Natural killer cell (primary cell): Measurements from ENCODE around the gene TCF4. TPM values are rescaled to one million over a fixed set of nuclear protein-coding genes. Genes with fewer than 3 reads are reported as not detected.
A peak's percentile ranks its signal among the peaks of the same experiment; 100 is the strongest.

Source experiments
- ATAC-seq, 3 donors: fragments of 150-1000 bp in 2 of 3; fragments of 200-7000 bp in 1 of 3; cut with Tn5 transposase; 1 replicate in 1 of 3; 2 replicates in 2 of 3; pipeline ENCODE4 v1.10.0; 2021; ENCODE audit warnings: mild to moderate bottlenecking in 2 of 3, moderate library complexity in 2 of 3
- DNase-seq, 2 donors: peaks; one replicate each; pipeline versions ENCODE4 v3.0.0 to v3.0.0-alpha.2; 2013 to 2021; ENCODE audit warnings: mixed read lengths in 1 of 2
- H3K27ac ChIP-seq: one replicate; pipeline ENCODE4 v1.5.1; 2013; ENCODE audit warnings: mild to moderate bottlenecking, low read length
- H3K27me3 ChIP-seq: one replicate; pipeline ENCODE4 v1.6.1; 2013; ENCODE audit warnings: low read length; ENCODE audit not compliant: control insufficient read depth, insufficient read depth
- H3K36me3 ChIP-seq: one replicate; pipeline ENCODE4 v1.6.1; 2013; ENCODE audit warnings: low read length; ENCODE audit not compliant: control insufficient read depth, insufficient read depth
- H3K4me1 ChIP-seq: one replicate; pipeline ENCODE4 v1.6.1; 2013; ENCODE audit warnings: low read length; ENCODE audit not compliant: control insufficient read depth, insufficient read depth
- H3K4me3 ChIP-seq: one replicate; pipeline ENCODE4 v1.5.1; 2013; ENCODE audit warnings: low read length
- H3K9me3 ChIP-seq: one replicate; pipeline ENCODE4 v1.6.1; 2013; ENCODE audit warnings: low read length; ENCODE audit not compliant: control insufficient read depth, insufficient read depth
- H3K27ac Mint-ChIP-seq, 2 donors: one replicate each; pipeline ENCODE4 v1.8.0; 2022; ENCODE audit warnings: mild to moderate bottlenecking in 2 of 2, mixed read lengths in 2 of 2, moderate library complexity in 1 of 2
- H3K27me3 Mint-ChIP-seq, 2 donors: one replicate each; pipeline ENCODE4 v1.8.0; 2022; ENCODE audit warnings: low read depth in 2 of 2, mixed read lengths in 2 of 2
- H3K36me3 Mint-ChIP-seq: one replicate; pipeline ENCODE4 v1.8.0; 2022; ENCODE audit warnings: mixed read lengths
- H3K4me1 Mint-ChIP-seq, 2 donors: one replicate each; pipeline ENCODE4 v1.8.0; 2022; ENCODE audit warnings: mixed read lengths in 2 of 2
- H3K4me3 Mint-ChIP-seq: one replicate; pipeline ENCODE4 v1.8.0; 2022; ENCODE audit warnings: mild to moderate bottlenecking, moderate library complexity, mixed read lengths
- H3K9me3 Mint-ChIP-seq, 2 donors: one replicate each; pipeline ENCODE4 v1.8.0; 2022; ENCODE audit warnings: mixed read lengths in 2 of 2
- WGBS: methylation state at CpG from one replicate; pipeline ENCODE4 v1.1.7; 2013; ENCODE audit warnings: missing lambda C conversion rate; ENCODE audit not compliant: insufficient coverage; 5-methylcytosine and 5-hydroxymethylcytosine counted together
- intact Hi-C: fragments of 100-400 bp; cut with micrococcal nuclease; formaldehyde crosslinking; loops from one replicate; pipeline ENCODE4 v1.14.2; 2022
- total RNA-seq, 4 donors: library from RNA; stranded (reverse); fragments of 120-200 nt in 1 of 4; gene quantifications; one replicate each; pipeline versions ENCODE4 v1.2.3 to v1.2.4, GENCODE V29; 2013 to 2022
- TF ChIP-seq, protein P1 (sequence below): fragments of 200-600 bp; IDR thresholded peaks from one replicate; pipeline ENCODE4 v1.8.0; 2022; ENCODE audit warnings: antibody characterized with exemption

TCF4 gene
- total RNA-seq, 3 donors from 2014 or later (not counting 1 experiment from before 2014, with no cell fraction given): 8.3 to 16.5 (median 9.0) TPM

DNA sequence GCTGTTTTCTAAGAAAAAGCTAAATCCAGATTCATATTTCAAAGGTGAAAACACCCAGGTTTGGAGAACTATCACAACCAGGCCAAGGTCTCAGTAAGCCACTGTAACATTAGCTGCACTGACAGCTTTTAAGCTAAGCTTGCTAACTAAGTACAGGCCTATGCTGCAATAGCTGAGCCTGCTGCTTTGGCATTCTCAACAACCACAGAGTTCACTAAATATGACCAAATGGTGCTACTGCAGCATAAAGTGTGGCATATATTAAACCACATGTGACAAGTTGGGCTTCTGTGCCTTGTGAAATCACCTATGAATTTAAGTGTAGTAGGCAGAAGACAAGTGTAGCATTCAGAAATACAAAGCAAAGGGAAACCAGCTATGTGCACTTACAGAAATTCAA, 206.7 kb downstream of the TCF4 start:
- peak overlapping the region in 1 of 2 donors; percentile 38 for H3K27ac Mint-ChIP-seq
- Histone ChIP-seq H3K27ac (no peak overlapping the region), H3K4me1 (no peaks in the 10 kb centered on the region), H3K36me3 (no peaks in the 10 kb centered on the region), H3K27me3 (no peaks in the 10 kb centered on the region), H3K9me3 (no peaks in the 10 kb centered on the region), H3K4me3 (no peak overlapping the region)
- no peaks in the 10 kb centered on the region for H3K27me3 Mint-ChIP-seq
- TF ChIP-seq, protein P1, sequence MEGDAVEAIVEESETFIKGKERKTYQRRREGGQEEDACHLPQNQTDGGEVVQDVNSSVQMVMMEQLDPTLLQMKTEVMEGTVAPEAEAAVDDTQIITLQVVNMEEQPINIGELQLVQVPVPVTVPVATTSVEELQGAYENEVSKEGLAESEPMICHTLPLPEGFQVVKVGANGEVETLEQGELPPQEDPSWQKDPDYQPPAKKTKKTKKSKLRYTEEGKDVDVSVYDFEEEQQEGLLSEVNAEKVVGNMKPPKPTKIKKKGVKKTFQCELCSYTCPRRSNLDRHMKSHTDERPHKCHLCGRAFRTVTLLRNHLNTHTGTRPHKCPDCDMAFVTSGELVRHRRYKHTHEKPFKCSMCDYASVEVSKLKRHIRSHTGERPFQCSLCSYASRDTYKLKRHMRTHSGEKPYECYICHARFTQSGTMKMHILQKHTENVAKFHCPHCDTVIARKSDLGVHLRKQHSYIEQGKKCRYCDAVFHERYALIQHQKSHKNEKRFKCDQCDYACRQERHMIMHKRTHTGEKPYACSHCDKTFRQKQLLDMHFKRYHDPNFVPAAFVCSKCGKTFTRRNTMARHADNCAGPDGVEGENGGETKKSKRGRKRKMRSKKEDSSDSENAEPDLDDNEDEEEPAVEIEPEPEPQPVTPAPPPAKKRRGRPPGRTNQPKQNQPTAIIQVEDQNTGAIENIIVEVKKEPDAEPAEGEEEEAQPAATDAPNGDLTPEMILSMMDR: no peak
- no peaks in the 10 kb centered on the region for H3K9me3 Mint-ChIP-seq
- intact Hi-C loops: no loop called here
- DNase-seq (peak in 1 of 2 donors; percentile 1), ATAC-seq (peak; percentile 52 to 91 (median 72))
- peak overlapping the region; percentile 31 for H3K4me3 Mint-ChIP-seq
- H3K4me1 Mint-ChIP-seq: peaks cover 12 to 20% of the 10 kb centered on the region in 2 donors
- no peaks in the 10 kb centered on the region for H3K36me3 Mint-ChIP-seq

DNA sequence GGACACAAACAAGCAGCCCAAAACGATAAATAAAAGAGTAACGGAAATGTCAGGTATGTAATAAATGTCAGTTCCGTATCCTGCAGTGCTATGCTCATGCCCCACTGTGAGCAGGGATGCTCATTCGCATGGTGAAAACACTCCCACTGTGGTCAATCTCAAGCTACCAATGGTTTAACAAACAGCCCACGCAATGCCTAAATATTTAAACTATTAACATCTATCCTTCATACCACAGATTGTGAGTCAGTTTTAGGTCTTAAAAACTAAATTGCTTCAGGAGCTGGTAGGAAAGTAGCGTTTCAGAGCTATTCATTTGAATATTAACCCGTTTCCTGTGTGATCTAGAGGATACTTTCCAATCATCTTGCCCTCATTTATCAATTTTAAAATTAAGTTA, 207.4 kb downstream of the TCF4 start:
- Histone ChIP-seq H3K4me3 (no peak overlapping the region), H3K9me3 (no peaks in the 10 kb centered on the region), H3K36me3 (no peaks in the 10 kb centered on the region), H3K27ac (no peak overlapping the region), H3K4me1 (no peaks in the 10 kb centered on the region), H3K27me3 (no peaks in the 10 kb centered on the region)
- Mint-ChIP-seq H3K9me3 (no peaks in the 10 kb centered on the region), H3K4me3 (no peak overlapping the region), H3K4me1 (peaks cover 12 to 20% of the 10 kb centered on the region in 2 donors), H3K27me3 (no peaks in the 10 kb centered on the region), H3K36me3 (no peaks in the 10 kb centered on the region), H3K27ac (peak overlapping the region in 1 of 2 donors; percentile 42)
- 95% methylated on average over 5 of the region's 7 CpGs for WGBS
- no peak for DNase-seq
- TF ChIP-seq, protein P1: no peak
- intact Hi-C loops: no loop called here
- no peak for ATAC-seq

DNA sequence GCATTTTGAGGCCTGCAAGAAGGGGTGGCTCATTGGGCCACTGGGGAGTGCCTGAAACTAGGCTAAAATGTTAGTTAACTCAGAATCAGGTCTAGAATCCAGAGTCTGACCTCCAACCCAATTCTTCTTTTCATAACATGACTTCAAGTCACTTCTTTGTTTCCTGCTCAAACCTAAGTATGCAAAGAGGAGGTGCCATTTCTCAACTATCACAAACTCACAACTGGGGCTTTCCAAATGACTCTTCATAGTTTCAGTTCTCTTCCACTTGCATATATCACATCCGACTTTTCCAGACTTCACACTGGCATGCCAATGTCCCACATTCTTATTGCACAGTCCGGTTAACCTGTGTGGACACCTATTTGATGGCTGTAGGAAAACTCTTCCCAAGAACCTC, 211.6 kb downstream of the TCF4 start:
- no peaks in the 10 kb centered on the region for H3K4me1 ChIP-seq
- Mint-ChIP-seq H3K4me3 (no peak overlapping the region), H3K36me3 (no peaks in the 10 kb centered on the region), H3K27me3 (no peaks in the 10 kb centered on the region), H3K4me1 (peaks cover 9 to 17% of the 10 kb centered on the region in 2 donors), H3K27ac (no peak overlapping the region), H3K9me3 (no peaks in the 10 kb centered on the region)
- ATAC-seq (no peak), DNase-seq (peak in 1 of 2 donors; percentile 2)
- intact Hi-C loops: no loop called here
- H3K4me3 ChIP-seq: no peak overlapping the region
- WGBS: 68% methylated on average over 2 of the region's 2 CpGs
- H3K36me3 ChIP-seq: no peaks in the 10 kb centered on the region
- TF ChIP-seq, protein P1: no peak
- H3K27me3 ChIP-seq: no peaks in the 10 kb centered on the region
- peak overlapping the region; percentile 39 for H3K27ac ChIP-seq
- no peaks in the 10 kb centered on the region for H3K9me3 ChIP-seq

DNA sequence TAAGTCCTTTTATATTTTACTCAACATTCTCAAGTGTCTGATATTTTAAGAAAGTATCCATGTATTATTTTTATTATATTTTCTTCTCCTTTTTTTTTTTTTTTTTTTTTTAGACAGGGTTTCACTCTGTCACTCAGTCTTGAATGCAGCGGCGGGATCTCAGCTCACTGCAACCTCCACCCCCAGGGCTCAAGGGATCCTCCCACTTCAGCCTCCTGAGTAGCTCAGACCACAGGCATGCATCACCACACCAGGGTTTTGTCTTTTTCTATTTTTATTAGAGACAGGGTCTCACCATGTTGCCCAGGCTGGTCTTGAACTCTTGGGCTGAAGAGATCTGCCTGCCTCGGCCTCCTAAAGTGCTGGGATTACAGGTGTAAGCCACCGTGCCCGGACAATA, 212.1 kb downstream of the TCF4 start:
- intact Hi-C loops: no loop called here
- Histone ChIP-seq H3K36me3 (no peaks in the 10 kb centered on the region), H3K4me1 (no peaks in the 10 kb centered on the region), H3K9me3 (no peaks in the 10 kb centered on the region), H3K27ac (peak overlapping the region; percentile 39), H3K27me3 (no peaks in the 10 kb centered on the region), H3K4me3 (no peak overlapping the region)
- WGBS: 79% methylated on average over 5 of the region's 5 CpGs
- no peaks in the 10 kb centered on the region for H3K9me3 Mint-ChIP-seq
- H3K4me1 Mint-ChIP-seq: peaks cover 5 to 13% of the 10 kb centered on the region in 2 donors
- H3K36me3 Mint-ChIP-seq: no peaks in the 10 kb centered on the region
- TF ChIP-seq, protein P1: no peak
- DNase-seq (no peak), ATAC-seq (no peak)
- H3K27me3 Mint-ChIP-seq: no peaks in the 10 kb centered on the region
- H3K4me3 Mint-ChIP-seq: no peak overlapping the region
- H3K27ac Mint-ChIP-seq: no peak overlapping the region
